ENCODE data around the gene CSAG3. TPM values are rescaled to one million over a fixed set of nuclear protein-coding genes. Genes with fewer than 3 reads are reported as not detected.
"Not testable (repeated sequence)": the region's sequence is repeated elsewhere in the genome, so short reads cannot be mapped to it uniquely, and the experiment has no call there.

Gene CSAG3
- total and polyA plus RNA-seq, 2 of the 8 experiments (the other 6 are each of a cell fraction or from before 2014, with no cell fraction given), result 0.12 TPM; not detected in 1

DNA sequence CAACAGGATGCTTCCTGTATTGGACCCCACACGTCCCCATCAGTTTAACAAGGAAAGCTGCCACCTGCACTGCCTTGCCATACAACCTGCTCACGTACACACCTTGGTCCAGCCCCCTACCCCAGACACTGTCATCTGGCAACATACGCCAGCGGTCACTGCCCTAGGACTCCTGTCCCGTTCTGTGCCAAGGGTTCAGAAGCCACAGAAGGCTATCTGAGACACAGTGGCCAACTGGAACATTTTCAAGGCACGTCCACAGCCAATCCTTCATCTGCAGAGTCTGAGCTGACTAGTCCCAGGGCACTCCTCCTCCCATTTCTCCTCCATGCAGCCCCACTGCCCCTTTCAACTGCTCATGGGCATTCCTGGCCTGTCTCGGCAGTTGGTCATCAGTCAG, 2.6 kb downstream of the CSAG3 start:
- H3K27me3 ChIP-seq (replicated peaks in 1 of 4; ENCODE audit: control insufficient read depth in 3 of 4, extremely low read depth in 1 of 4, insufficient read depth in 3 of 4, low read length in 3 of 4); FAIRE-seq; H3K36me3 ChIP-seq (ENCODE audit: control insufficient read depth in 2 of 4, insufficient read depth in 4 of 4, low read length in 3 of 4); H4K20me1 ChIP-seq (replicated peaks in 1 of 2; ENCODE audit: control insufficient read depth in 1 of 2, insufficient read depth in 2 of 2, low read length in 2 of 2); H3K23ac ChIP-seq (ENCODE audit: insufficient read length); H3K27ac ChIP-seq (ENCODE audit: low read depth, low read length); H3K4me1 ChIP-seq (replicated peaks in 1 of 4; ENCODE audit: control insufficient read depth in 3 of 4, insufficient read depth in 4 of 4, low read length in 3 of 4); H3K79me2 ChIP-seq (ENCODE audit: control insufficient read depth in 1 of 2, insufficient read depth in 2 of 2, low read length in 2 of 2); DNase-seq (ENCODE audit: low read depth in 1 of 2, low spot score in 2 of 2); H3K9me3 ChIP-seq (ENCODE audit: insufficient read depth in 2 of 2, low read depth in 1 of 2, low read length in 1 of 2); H2AFZ ChIP-seq (ENCODE audit: low read length); H3K56ac ChIP-seq (replicated peaks; ENCODE audit: insufficient read length, low read depth, low read length); H3K4ac ChIP-seq (replicated peaks; ENCODE audit: insufficient read length, low read depth, low read length); H3K9ac ChIP-seq (replicated peaks in 1 of 4; ENCODE audit: extremely low read depth in 1 of 4, low read depth in 3 of 4, low read length in 3 of 4); H3K79me1 ChIP-seq (ENCODE audit: low read depth, low read length); H4K8ac ChIP-seq (ENCODE audit: extremely low read depth, insufficient read depth, low read length); H3K23me2 ChIP-seq (ENCODE audit: low read depth, low read length); CTCF ChIA-PET (ENCODE audit: partially characterized antibody); POLR2A ChIA-PET (ENCODE audit: partially characterized antibody); H2BK120ac ChIP-seq (replicated peaks; ENCODE audit: low read depth, low read length); H2BK20ac ChIP-seq (ENCODE audit: low read length); H2AK5ac ChIP-seq (ENCODE audit: low read depth, low read length); H2BK5ac ChIP-seq (ENCODE audit: low read depth, low read length); H2BK12ac ChIP-seq (ENCODE audit: low read depth, low read length); H3K4me3 ChIP-seq (ENCODE audit: extremely low read depth in 1 of 4, insufficient read depth in 2 of 4, low read depth in 3 of 4, low read length in 4 of 4); H3K4me2 ChIP-seq (ENCODE audit: insufficient read depth in 1 of 2, low read depth in 2 of 2, low read length in 2 of 2); H3K18ac ChIP-seq (ENCODE audit: extremely low read depth, low read length); H3K14ac ChIP-seq (ENCODE audit: insufficient read length); H2BK15ac ChIP-seq (ENCODE audit: low read length); H4K5ac ChIP-seq (ENCODE audit: insufficient read length, low read depth, low read length); H4K91ac ChIP-seq (replicated peaks; ENCODE audit: insufficient read length, low read length): not testable (repeated sequence)
- 94% methylated on average over 2 of the region's 7 CpGs; no CpG with 5 or more reads in 1 of the 2 experiments for WGBS, 2 experiments (ENCODE audit: extremely low coverage in 1 of 2, insufficient coverage in 1 of 2, insufficient read length in 1 of 2, insufficient replicate concordance in 2 of 2, low coverage in 1 of 2, low lambda C conversion rate in 2 of 2, missing lambda C conversion rate in 1 of 2)

DNA sequence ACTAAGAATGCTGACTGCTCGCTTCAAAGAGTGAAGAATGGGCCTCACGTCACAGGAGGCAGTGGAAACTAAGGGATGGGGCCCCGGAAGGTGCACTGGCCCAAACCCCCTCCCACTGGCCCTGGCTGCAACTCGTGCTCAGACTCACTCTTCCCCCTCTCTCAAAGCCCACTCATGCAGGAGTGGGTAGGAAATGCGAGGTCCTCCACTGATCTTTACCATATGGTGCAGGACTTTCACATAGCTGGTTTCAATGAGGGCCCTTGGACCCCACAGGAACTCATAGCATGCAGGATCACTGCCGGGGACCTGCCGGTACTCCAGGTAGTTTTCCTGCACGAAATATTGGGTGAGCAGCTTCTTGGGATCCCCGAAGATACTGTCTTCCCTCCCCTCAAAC, 7.5 kb downstream of the CSAG3 start:
- H2AK5ac ChIP-seq (ENCODE audit: low read depth, low read length); H4K8ac ChIP-seq (ENCODE audit: extremely low read depth, insufficient read depth, low read length); H3K79me1 ChIP-seq (ENCODE audit: low read depth, low read length); H3K18ac ChIP-seq (ENCODE audit: extremely low read depth, low read length); H3K56ac ChIP-seq (replicated peaks; ENCODE audit: insufficient read length, low read depth, low read length); H2BK120ac ChIP-seq (replicated peaks; ENCODE audit: low read depth, low read length); H3K79me2 ChIP-seq (ENCODE audit: control insufficient read depth in 1 of 2, insufficient read depth in 2 of 2, low read length in 2 of 2); H3K36me3 ChIP-seq (ENCODE audit: control insufficient read depth in 2 of 4, insufficient read depth in 4 of 4, low read length in 3 of 4); POLR2A ChIA-PET (ENCODE audit: partially characterized antibody); H3K9ac ChIP-seq (replicated peaks in 1 of 4; ENCODE audit: extremely low read depth in 1 of 4, low read depth in 3 of 4, low read length in 3 of 4); H3K27ac ChIP-seq (ENCODE audit: low read depth, low read length); DNase-seq (ENCODE audit: low read depth in 1 of 2, low spot score in 2 of 2); H3K9me3 ChIP-seq (ENCODE audit: insufficient read depth in 2 of 2, low read depth in 1 of 2, low read length in 1 of 2); H4K20me1 ChIP-seq (replicated peaks in 1 of 2; ENCODE audit: control insufficient read depth in 1 of 2, insufficient read depth in 2 of 2, low read length in 2 of 2); H3K23me2 ChIP-seq (ENCODE audit: low read depth, low read length); H2BK20ac ChIP-seq (ENCODE audit: low read length); H2BK15ac ChIP-seq (ENCODE audit: low read length); H3K27me3 ChIP-seq (replicated peaks in 1 of 4; ENCODE audit: control insufficient read depth in 3 of 4, extremely low read depth in 1 of 4, insufficient read depth in 3 of 4, low read length in 3 of 4); H3K4me1 ChIP-seq (replicated peaks in 1 of 4; ENCODE audit: control insufficient read depth in 3 of 4, insufficient read depth in 4 of 4, low read length in 3 of 4); H2BK12ac ChIP-seq (ENCODE audit: low read depth, low read length); H3K23ac ChIP-seq (ENCODE audit: insufficient read length); H3K4me2 ChIP-seq (ENCODE audit: insufficient read depth in 1 of 2, low read depth in 2 of 2, low read length in 2 of 2); H2AFZ ChIP-seq (ENCODE audit: low read length); H2BK5ac ChIP-seq (ENCODE audit: low read depth, low read length); CTCF ChIA-PET (ENCODE audit: partially characterized antibody); H3K4ac ChIP-seq (replicated peaks; ENCODE audit: insufficient read length, low read depth, low read length); H4K5ac ChIP-seq (ENCODE audit: insufficient read length, low read depth, low read length); H4K91ac ChIP-seq (replicated peaks; ENCODE audit: insufficient read length, low read length); H3K14ac ChIP-seq (ENCODE audit: insufficient read length); H3K4me3 ChIP-seq (ENCODE audit: extremely low read depth in 1 of 4, insufficient read depth in 2 of 4, low read depth in 3 of 4, low read length in 4 of 4): not testable (repeated sequence)
- 91% methylated on average over 5 of the region's 9 CpGs; no CpG with 5 or more reads in 1 of the 2 experiments for WGBS, 2 experiments (ENCODE audit: extremely low coverage in 1 of 2, insufficient coverage in 1 of 2, insufficient read length in 1 of 2, insufficient replicate concordance in 2 of 2, low coverage in 1 of 2, low lambda C conversion rate in 2 of 2, missing lambda C conversion rate in 1 of 2)
- peak; percentile 78 for FAIRE-seq
